A549 (cell line): Measurements from ENCODE around the gene TENM3.

ENCODE experiments used
- BCL3 ChIP-seq: fragments of >200 bp; sonication (Bioruptor Twin); formaldehyde crosslinking; IDR thresholded peaks from 3 replicates; pipeline ENCODE4 v1.6.1; 2016
- CEBPB ChIP-seq, 2 experiments: fragments of >200 bp in 1 of 2; sonication (Bioruptor Twin) in 1 of 2; formaldehyde crosslinking in 1 of 2; IDR thresholded peaks; 2 replicates each; pipeline ENCODE4 v1.6.1; 2012 to 2016
- HOXA7 ChIP-seq: fragments of 250-450 bp; sonication (Bioruptor Pico); IDR thresholded peaks from 2 replicates; pipeline ENCODE4 v1.5.0; 2020; ENCODE audit warnings: mild to moderate bottlenecking, moderate library complexity
- KDM1A ChIP-seq: fragments of 200-600 bp; sonication (generic); IDR thresholded peaks from 2 replicates; pipeline ENCODE4 v1.6.1; 2016; ENCODE audit warnings: low read depth, mild to moderate bottlenecking
- KDM5A ChIP-seq: fragments of 200-600 bp; sonication (generic); IDR thresholded peaks from 2 replicates; pipeline ENCODE4 v1.6.1; 2016; ENCODE audit warnings: antibody characterized with exemption, mild to moderate bottlenecking
- PBX3 ChIP-seq: IDR thresholded peaks from 2 replicates; pipeline ENCODE4 v1.6.1; 2012
- POLR2A ChIP-seq: IDR thresholded peaks from 2 replicates; pipeline ENCODE4 v1.6.1; 2012; ENCODE audit warnings: mild to moderate bottlenecking, low read length
- POLR2AphosphoS2 ChIP-seq: conservative IDR thresholded peaks from 2 replicates; pipeline ENCODE4 v1.6.1; 2012; ENCODE audit warnings: low read length, improper control_type of control experiment, inconsistent platforms
- RAD21 ChIP-seq, 2 experiments: fragments of >200 bp in 1 of 2; sonication (Bioruptor Twin) in 1 of 2; formaldehyde crosslinking in 1 of 2; IDR thresholded peaks in 1 of 2; conservative IDR thresholded peaks in 1 of 2; 2 replicates in 1 of 2; 3 replicates in 1 of 2; pipeline ENCODE4 v1.6.1; 2012 to 2018; ENCODE audit warnings: inconsistent platforms in 1 of 2
- TP53 ChIP-seq: fragments of 250-450 bp; sonication (Bioruptor Pico); IDR thresholded peaks from 2 replicates; pipeline ENCODE4 v1.5.0; 2021; ENCODE audit warnings: mild to moderate bottlenecking, moderate library complexity
- ZSCAN20 ChIP-seq: fragments of 250-450 bp; sonication (Bioruptor Pico); IDR thresholded peaks from 2 replicates; pipeline ENCODE4 v1.8.0; 2022; ENCODE audit warnings: mild to moderate bottlenecking, moderate library complexity
- TF ChIP-seq, protein P1 (sequence below): fragments of >200 bp; sonication (Bioruptor Twin); formaldehyde crosslinking; IDR thresholded peaks from 3 replicates; pipeline ENCODE4 v1.5.1; 2016
- TF ChIP-seq, protein P2 (sequence below): fragments of 450-650 bp; IDR thresholded peaks from 2 replicates; pipeline ENCODE4 v1.6.1; 2014; ENCODE audit warnings: antibody characterized with exemption
- TF ChIP-seq, protein P3 (sequence below): IDR thresholded peaks from 2 replicates; pipeline ENCODE4 v1.6.1; 2012

DNA sequence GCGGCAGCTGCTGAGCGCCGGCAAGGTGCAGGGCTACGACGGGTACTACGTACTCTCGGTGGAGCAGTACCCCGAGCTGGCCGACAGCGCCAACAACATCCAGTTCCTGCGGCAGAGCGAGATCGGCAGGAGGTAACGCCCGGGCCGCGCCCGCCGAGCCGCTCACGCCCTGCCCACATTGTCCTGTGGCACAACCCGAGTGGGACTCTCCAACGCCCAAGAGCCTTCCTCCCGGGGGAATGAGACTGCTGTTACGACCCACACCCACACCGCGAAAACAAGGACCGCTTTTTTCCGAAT lies 557.0 kb downstream of the TENM3 start:
- TF ChIP-seq BCL3 (no peak), ZSCAN20 (CRISPR knock-in tag) (no peak), KDM1A (no peak), POLR2A (no peak), HOXA7 (no peak), KDM5A (no peak), POLR2AphosphoS2 (no peak), PBX3 (no peak), CEBPB (IDR thresholded peaks at IDR 0.05) (no peak), RAD21 (conservative IDR thresholded peaks at IDR 0.05 in 1 of 2, IDR thresholded peaks at IDR 0.05 in 1 of 2) (no peak), TP53 (CRISPR knock-in tag) (no peak)
- TF ChIP-seq, protein P1, sequence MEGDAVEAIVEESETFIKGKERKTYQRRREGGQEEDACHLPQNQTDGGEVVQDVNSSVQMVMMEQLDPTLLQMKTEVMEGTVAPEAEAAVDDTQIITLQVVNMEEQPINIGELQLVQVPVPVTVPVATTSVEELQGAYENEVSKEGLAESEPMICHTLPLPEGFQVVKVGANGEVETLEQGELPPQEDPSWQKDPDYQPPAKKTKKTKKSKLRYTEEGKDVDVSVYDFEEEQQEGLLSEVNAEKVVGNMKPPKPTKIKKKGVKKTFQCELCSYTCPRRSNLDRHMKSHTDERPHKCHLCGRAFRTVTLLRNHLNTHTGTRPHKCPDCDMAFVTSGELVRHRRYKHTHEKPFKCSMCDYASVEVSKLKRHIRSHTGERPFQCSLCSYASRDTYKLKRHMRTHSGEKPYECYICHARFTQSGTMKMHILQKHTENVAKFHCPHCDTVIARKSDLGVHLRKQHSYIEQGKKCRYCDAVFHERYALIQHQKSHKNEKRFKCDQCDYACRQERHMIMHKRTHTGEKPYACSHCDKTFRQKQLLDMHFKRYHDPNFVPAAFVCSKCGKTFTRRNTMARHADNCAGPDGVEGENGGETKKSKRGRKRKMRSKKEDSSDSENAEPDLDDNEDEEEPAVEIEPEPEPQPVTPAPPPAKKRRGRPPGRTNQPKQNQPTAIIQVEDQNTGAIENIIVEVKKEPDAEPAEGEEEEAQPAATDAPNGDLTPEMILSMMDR = no peak
- TF ChIP-seq, protein P2, sequence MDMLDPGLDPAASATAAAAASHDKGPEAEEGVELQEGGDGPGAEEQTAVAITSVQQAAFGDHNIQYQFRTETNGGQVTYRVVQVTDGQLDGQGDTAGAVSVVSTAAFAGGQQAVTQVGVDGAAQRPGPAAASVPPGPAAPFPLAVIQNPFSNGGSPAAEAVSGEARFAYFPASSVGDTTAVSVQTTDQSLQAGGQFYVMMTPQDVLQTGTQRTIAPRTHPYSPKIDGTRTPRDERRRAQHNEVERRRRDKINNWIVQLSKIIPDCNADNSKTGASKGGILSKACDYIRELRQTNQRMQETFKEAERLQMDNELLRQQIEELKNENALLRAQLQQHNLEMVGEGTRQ = no peak
- TF ChIP-seq, protein P3, sequence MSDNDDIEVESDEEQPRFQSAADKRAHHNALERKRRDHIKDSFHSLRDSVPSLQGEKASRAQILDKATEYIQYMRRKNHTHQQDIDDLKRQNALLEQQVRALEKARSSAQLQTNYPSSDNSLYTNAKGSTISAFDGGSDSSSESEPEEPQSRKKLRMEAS = no peak
